HL-60 (cell line): ENCODE measurements around the gene SPTSSA.

Experiments
- DNase-seq, 2 experiments: peaks; one replicate each; pipeline ENCODE4 v3.0.0-alpha.2; 2010 to 2020; ENCODE audit warnings: low read depth in 1 of 2, low spot score in 1 of 2
- H3K27ac ChIP-seq: fragments of 250-450 bp; sonication (Bioruptor Pico); replicated peaks from 2 replicates; pipeline ENCODE4 v1.5.1; 2020; ENCODE audit warnings: mild to moderate bottlenecking, moderate library complexity
- H3K27me3 ChIP-seq: fragments of 250-450 bp; sonication (Bioruptor Pico); 2 replicates; pipeline ENCODE4 v1.5.1; 2021; ENCODE audit warnings: mild to moderate bottlenecking, moderate library complexity; ENCODE audit not compliant: insufficient read depth, poor library complexity, severe bottlenecking
- H3K4me3 ChIP-seq: replicated peaks from 2 replicates; pipeline ENCODE4 v1.5.1; 2011; ENCODE audit warnings: mild to moderate bottlenecking, control low read depth, low read length; ENCODE audit not compliant: insufficient read depth
- GABPA ChIP-seq: IDR thresholded peaks from 2 replicates; pipeline ENCODE4 v1.6.1; 2012; ENCODE audit warnings: low read depth
- POLR2AphosphoS5 ChIP-seq: IDR thresholded peaks from 2 replicates; pipeline ENCODE4 v1.6.1; 2012; ENCODE audit warnings: low read depth
- REST ChIP-seq: IDR thresholded peaks from 2 replicates; pipeline ENCODE4 v1.6.1; 2012; ENCODE audit warnings: low read depth; ENCODE audit not compliant: insufficient replicate concordance
- SPI1 ChIP-seq: IDR thresholded peaks from 2 replicates; pipeline ENCODE4 v1.6.1; 2012; ENCODE audit warnings: low read depth, mild to moderate bottlenecking, borderline replicate concordance
- TF ChIP-seq, protein P1 (sequence below): IDR thresholded peaks from one replicate; pipeline ENCODE4 v1.5.1; 2011; ENCODE audit warnings: low read length, control low read depth, inconsistent platforms; ENCODE audit not compliant: insufficient read depth

SPTSSA gene

GRCh38 chr14:34452258-34452822 is 9.7 kb downstream of the SPTSSA start:
- H3K27ac ChIP-seq, result no peak overlapping the region
- H3K4me3 ChIP-seq, result no peak overlapping the region
- H3K27me3 ChIP-seq, result no peaks in the 10 kb centered on the region
- DNase-seq, result no peak
- TF ChIP-seq POLR2AphosphoS5, result no peak
- TF ChIP-seq SPI1, result no peak
- TF ChIP-seq, protein P1, sequence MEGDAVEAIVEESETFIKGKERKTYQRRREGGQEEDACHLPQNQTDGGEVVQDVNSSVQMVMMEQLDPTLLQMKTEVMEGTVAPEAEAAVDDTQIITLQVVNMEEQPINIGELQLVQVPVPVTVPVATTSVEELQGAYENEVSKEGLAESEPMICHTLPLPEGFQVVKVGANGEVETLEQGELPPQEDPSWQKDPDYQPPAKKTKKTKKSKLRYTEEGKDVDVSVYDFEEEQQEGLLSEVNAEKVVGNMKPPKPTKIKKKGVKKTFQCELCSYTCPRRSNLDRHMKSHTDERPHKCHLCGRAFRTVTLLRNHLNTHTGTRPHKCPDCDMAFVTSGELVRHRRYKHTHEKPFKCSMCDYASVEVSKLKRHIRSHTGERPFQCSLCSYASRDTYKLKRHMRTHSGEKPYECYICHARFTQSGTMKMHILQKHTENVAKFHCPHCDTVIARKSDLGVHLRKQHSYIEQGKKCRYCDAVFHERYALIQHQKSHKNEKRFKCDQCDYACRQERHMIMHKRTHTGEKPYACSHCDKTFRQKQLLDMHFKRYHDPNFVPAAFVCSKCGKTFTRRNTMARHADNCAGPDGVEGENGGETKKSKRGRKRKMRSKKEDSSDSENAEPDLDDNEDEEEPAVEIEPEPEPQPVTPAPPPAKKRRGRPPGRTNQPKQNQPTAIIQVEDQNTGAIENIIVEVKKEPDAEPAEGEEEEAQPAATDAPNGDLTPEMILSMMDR, result no peak
- TF ChIP-seq REST, result no peak

DNA sequence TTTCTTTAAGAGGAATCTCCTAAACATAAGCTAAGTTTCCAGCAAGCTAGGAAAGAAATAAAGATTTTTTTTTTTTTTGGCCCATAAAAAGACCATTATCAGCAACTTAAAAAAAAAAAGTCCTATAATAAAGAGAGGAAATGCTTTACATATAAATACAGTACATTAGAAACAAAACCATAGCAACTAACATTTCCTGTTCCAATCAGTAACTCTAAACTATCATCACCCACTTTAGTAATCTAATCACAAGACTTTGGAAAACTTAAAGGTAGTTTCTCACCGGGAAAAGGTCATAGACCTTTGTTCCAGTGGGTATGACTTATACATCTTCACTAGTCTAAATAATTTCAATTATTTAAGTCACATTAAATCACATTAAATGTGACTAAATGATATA is 11.1 kb downstream of the SPTSSA start:
- Histone ChIP-seq H3K4me3 (no peak overlapping the region), H3K27ac (no peak overlapping the region), H3K27me3 (no peaks in the 10 kb centered on the region)
- no peak for DNase-seq
- TF ChIP-seq SPI1, result no peak
- TF ChIP-seq POLR2AphosphoS5, result no peak
- TF ChIP-seq GABPA, result no peak
- TF ChIP-seq, protein P1, result no peak
- no peak for TF ChIP-seq REST

DNA sequence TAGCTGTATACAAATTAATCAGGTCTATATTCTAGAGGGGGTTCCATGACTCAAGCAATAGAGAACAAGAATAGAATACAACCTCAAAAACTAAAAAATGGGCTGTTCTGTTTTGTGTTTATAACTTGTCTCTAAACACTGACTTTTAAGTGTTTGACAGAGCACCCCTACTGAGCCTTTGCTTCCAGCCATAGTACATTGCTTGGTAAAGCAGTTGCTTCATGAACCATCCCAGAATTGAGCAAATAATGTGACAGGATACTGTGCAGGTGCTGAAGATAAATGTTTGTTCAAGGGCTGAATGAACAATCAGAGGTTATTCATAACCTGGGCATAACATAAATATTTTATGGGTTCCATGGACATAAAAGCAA is 11.5 kb downstream of the SPTSSA start:
- no peak overlapping the region for H3K27ac ChIP-seq
- DNase-seq, result no peak
- TF ChIP-seq POLR2AphosphoS5, result no peak
- H3K4me3 ChIP-seq, result no peak overlapping the region
- H3K27me3 ChIP-seq, result no peaks in the 10 kb centered on the region

GRCh38 chr14:34449819-34450541 is 12.1 kb downstream of the SPTSSA start:
- TF ChIP-seq REST (no peak), POLR2AphosphoS5 (no peak), GABPA (no peak), SPI1 (no peak)
- TF ChIP-seq, protein P1, result no peak
- Histone ChIP-seq H3K27me3 (no peaks in the 10 kb centered on the region), H3K27ac (no peak overlapping the region), H3K4me3 (no peak overlapping the region)
- no peak for DNase-seq
